RPMI8226 (cell line): ENCODE measurements around the gene FAM216B.
"Not testable (repeated sequence)": the region's sequence is repeated elsewhere in the genome, so short reads cannot be mapped to it uniquely, and the experiment has no call there.

Experiments used
- DNase-seq: peaks from one replicate; pipeline ENCODE4 v3.0.0-alpha.2; 2015

The FAM216B gene

GRCh38 chr13:42788601-42789000 lies 7.2 kb downstream of the FAM216B start:
- no peak for DNase-seq

DNA sequence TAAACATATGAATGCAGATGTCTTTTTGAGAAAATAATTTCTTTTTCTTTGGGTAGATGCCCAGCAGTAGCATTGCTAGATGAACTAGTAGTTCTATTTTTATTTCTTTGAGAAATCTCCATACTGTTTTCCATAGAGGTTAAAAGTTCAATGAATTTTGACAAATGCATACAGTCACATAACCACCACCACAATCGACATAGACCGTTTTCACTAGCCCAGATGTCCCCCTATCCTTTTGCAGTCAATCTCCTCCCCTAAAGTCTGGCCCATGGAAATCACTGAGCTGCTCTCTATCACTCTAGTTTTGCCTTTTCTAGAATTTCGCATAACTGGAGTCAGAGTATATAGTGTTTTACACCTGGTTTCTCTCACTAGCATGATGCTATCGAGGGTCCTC lies 10.8 kb downstream of the FAM216B start:
- DNase-seq = no peak

- DNase-seq = no peak
These were observed 13.3 kb downstream of the FAM216B start for GRCh38 chr13:42794577-42795275.

DNA sequence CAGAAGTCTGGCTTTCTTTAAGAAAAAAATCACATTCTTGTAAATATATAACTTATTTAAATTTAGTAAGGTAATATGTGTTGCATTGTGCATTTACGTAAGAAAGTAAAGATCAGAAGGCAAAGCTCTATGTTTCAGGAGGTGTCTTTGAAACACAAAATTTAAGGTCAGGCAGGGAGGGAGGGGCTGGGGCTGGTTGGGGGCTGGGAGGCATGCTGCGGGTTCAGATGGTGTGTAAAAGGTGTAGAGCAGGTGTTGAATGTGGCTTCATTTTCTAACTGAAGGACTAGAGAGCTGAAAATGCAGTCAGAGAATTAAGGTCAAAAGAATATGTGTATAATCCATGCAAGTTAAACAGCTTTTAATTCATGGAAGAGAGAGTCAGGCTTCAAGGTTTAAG lies 14.3 kb downstream of the FAM216B start:
- no peak for DNase-seq

GRCh38 chr13:42796747-42797356 lies 15.5 kb downstream of the FAM216B start:
- DNase-seq = no peak

DNA sequence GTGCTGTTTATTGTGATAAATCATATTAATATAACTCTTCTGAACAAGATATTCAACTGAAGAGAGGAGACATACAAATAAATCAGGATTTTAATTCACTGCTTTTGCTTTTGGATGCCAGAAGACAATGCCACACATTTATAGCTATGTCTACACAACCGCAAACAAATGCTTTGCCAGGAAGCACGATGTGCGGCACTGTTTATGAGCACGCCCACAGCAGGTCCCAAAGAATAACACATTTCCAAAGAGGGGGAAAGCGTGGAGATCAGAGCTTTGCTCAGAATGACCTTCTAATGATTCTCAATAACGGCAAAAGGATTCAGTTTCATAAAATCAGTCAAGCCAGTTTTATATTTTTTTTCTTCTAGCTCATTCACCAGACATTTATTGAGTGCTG lies 16.7 kb downstream of the FAM216B start:
- DNase-seq = no peak

DNA sequence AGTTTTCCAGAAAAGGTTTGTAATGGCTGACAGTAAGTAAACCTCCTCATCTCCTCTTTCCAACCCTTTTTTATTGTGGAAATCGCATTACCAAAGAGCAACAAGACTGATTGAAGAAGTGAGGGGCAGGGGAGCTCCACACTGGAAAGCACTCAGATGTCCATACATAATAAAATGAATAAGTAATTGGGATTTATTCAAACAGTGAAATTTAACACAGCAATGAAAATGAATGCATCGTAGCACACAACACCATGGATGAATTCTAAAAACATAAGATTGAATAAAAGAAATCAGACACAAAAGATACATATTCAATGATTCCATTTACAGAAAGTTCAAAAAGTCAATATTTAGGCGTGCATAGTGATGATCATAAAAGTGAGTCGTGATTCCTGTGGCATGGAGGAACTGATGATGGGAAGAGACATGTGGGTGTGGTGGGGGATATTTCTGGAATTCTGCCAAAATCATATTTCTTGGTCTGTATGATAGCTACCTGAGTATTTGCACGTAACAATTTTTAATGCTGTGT lies 18.8 kb downstream of the FAM216B start:
- DNase-seq = no peak

DNA sequence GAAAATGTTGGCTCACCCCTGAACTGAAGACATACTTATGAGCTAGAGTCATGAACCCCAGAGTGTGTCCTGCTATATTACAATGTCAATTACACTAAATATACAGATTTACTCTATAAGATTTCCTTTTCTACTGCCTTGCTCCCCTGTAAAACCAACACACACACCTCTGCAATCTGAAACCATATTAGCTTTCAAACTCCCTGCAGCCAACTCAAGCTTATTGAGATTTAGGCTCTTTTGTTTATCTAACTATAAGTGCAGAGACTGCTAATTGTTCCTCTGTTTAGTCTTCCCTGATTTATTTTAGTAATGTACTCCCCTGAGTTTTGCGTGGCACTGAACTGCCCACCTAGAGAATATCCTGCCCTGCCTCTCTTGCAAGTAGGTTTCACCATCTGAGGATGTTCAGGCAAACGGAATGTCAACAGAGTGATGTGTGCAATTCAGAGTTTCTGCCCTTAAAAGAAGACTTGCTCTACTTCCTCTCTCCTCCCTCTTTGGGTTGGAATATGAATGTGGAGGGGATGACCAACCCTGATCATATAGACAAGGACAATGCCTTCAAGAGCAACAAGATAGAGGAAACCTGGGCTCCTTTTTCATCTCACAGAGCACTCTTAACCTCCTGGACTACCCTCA lies 22.3 kb downstream of the FAM216B start:
- DNase-seq = no peak

DNA sequence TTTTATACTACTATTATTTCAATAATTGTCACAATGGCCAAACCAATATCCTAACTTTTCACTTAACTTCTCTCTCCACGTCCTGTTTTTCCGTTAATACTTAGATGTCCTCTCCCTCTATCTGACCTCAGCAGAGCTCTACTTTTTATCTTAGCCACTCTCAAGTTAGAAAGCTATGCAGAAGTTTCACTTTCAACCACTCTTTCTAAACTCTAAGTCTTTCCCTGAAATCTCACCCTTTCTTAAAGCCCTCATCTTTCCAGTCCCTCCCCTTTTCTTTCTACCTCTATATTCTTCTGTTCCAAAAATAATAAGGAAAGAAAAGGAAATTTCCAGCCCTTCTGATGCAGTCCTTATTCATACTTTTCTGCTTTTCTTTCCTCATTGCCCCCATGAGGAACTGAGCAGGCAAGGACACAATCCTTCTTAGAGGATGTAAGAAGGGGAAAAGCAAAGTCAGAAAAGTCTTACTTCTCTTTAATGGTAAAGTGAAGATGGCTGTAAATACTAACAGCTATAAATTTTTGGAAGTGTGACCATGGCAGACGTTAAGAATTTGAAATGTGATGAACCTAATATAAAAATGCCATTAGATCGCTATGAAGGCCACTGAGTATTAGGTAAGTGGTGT lies 23.0 kb downstream of the FAM216B start:
- DNase-seq = peak; percentile 21

DNA sequence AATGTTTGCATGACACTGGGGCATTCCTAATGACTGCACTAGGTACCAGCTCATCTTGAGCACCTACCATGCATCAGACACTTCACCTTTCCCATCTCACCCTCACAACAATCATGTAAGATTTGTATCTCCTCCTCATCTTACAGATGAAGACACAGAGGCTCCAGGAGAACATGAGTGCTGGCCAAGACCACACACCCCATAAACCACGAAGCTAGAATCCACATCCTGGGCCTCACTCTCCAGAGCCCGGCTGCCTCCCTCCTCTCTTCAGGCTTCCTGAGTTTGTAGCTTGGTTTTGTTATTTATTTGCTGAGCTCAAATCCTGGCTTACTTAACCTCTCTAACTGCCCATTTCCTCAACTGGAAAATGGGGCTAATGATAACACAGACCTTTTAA lies 25.9 kb downstream of the FAM216B start:
- DNase-seq = no peak

- no peak for DNase-seq
These were observed 26.5 kb downstream of the FAM216B start for GRCh38 chr13:42807866-42808265.

- no peak for DNase-seq
These were observed 27.1 kb downstream of the FAM216B start for GRCh38 chr13:42808341-42808940.

GRCh38 chr13:42812316-42812715 lies 30.9 kb downstream of the FAM216B start:
- DNase-seq = no peak

DNA sequence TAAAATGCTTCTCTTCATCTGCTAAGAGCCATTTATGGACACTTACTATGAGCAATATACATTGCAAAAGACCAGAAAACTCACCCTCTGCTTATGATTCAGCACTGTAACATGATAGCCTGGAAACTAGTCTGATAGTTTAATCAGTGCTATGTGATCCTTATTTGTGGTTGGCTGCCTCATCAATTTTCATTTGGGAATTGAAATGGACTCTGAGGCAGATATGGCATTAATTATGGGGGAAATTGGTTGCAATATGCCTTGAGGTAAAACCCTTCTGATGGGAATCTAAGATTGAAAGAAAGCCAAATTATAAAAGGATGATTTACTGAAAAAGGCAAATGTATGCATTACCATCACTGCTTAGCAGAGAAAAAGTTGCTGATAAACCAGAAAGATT lies 33.5 kb downstream of the FAM216B start:
- DNase-seq = no peak

GRCh38 chr13:42815681-42816080 lies 34.3 kb downstream of the FAM216B start:
- DNase-seq = no peak

DNA sequence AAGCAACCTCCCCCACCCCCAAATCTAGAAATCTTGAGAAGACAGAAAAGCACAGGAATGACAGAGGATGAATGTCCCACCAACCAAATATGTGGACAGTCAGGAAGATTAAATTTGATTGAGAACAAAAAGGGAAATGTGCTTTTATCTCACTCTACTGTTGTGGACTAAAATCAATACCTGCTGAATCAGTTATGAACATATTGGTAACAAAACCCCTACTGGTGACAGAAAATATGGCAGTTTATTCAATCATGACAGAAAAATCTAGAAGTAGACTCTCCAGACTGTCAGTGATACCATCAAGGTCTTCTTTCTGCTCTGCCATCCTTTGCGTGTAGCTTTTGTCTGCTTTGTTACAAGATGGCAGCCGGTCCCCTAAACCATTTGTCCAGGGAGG lies 35.2 kb downstream of the FAM216B start:
- no peak for DNase-seq

GRCh38 chr13:42819687-42820086 lies 38.3 kb downstream of the FAM216B start:
- not testable (repeated sequence) for DNase-seq

- DNase-seq = no peak
These were observed 39.1 kb downstream of the FAM216B start for GRCh38 chr13:42820451-42820850.

- no peak for DNase-seq
These were observed 40.1 kb downstream of the FAM216B start for GRCh38 chr13:42821437-42821836.

DNA sequence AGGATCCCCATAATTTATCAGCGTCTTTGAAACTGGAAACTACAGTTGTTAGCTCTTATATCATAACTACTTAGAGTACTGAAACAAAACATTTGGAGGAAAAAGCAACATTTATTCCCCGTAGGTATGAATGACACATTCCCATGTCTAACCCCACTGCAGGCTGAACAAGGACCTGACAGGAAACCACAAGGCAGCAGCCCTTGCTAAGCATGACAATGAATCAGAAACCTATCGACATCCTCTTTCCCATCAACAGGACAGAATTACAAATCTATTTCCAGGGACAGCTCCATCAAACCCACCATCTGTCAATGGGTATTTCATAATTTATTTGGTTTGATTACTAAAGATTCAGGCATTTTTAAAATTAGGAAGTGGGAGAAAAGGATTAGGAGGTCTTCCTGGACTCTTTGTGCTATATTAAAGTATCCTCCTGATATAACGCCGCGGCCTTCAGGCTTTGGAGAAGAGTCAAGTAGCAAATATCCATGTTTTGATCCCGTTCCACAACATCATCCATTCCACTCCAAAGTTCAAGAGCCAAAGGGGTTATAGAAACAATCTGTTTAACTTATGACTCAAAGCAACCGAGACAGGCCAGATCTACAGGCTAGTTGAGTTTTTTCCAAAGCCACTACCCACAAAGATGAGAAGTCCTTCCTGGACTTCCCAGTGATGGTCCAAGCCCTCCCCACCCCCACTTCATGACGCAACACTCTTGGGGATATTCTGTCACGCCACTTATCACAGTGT lies 51.1 kb downstream of the FAM216B start:
- DNase-seq = no peak

GRCh38 chr13:42834946-42835345 lies 53.6 kb downstream of the FAM216B start:
- DNase-seq = no peak

GRCh38 chr13:42836930-42837690 lies 55.7 kb downstream of the FAM216B start:
- no peak for DNase-seq
